ENCODE data around the gene PTGR2. TPM values are rescaled to one million over a fixed set of nuclear protein-coding genes. Genes with fewer than 3 reads are reported as not detected.
"Not testable (repeated sequence)": the region's sequence is repeated elsewhere in the genome, so short reads cannot be mapped to it uniquely, and the experiment has no call there.

The PTGR2 gene
- total RNA-seq, 1 experiment from 2014 or later = 16.0 TPM

GRCh38 chr14:73863209-73863608 lies 11.6 kb downstream of the PTGR2 start:
- BruUV-seq (replicated peaks) = no TSS peak
- H3K9me3 ChIP-seq (ENCODE audit: low read depth, low read length, poor library complexity, severe bottlenecking) = no peaks in the 10 kb centered on the region
- TF ChIP-seq CTCF (conservative IDR thresholded peaks at IDR 0.05; ENCODE audit: low read depth, low read length) (no peak), EZH2 (IDR thresholded peaks at IDR 0.05; ENCODE audit: borderline replicate concordance, low read depth, low read length, poor library complexity, severe bottlenecking) (no peak)
- intact Hi-C loops (cut with micrococcal nuclease; ENCODE audit: unreplicated experiment) = loop anchor here (10.0 kb wide), 1 partner anchor 228 kb away; no protein-coding TSS in a partner anchor
- CTCF ChIA-PET = no interaction called here
- no peak overlapping the region for H3K4me3 ChIP-seq (ENCODE audit: low read depth, low read length, poor library complexity, severe bottlenecking)
- POLR2A ChIA-PET (ENCODE audit: low non-redundant PET) = no interaction called here
- peaks cover 16% of the 10 kb centered on the region for H3K36me3 ChIP-seq (ENCODE audit: insufficient read depth, low read length, poor library complexity, severe bottlenecking)
- H3K27ac ChIP-seq (ENCODE audit: low read depth, low read length, poor library complexity, severe bottlenecking) = no peak overlapping the region
- no peak for DNase-seq (ENCODE audit: low spot score)
- no peaks in the 10 kb centered on the region for H3K4me1 ChIP-seq (ENCODE audit: insufficient read depth, low read length, poor library complexity, severe bottlenecking)
- no peaks in the 10 kb centered on the region for H3K27me3 ChIP-seq (replicated peaks; ENCODE audit: insufficient read depth, low read depth, low read length, poor library complexity)

GRCh38 chr14:73865534-73866113 lies 14.0 kb downstream of the PTGR2 start:
- no peaks in the 10 kb centered on the region for H3K4me1 ChIP-seq (ENCODE audit: insufficient read depth, low read length, poor library complexity, severe bottlenecking)
- BruUV-seq (replicated peaks) = no TSS peak
- no peak for DNase-seq (ENCODE audit: low spot score)
- no peaks in the 10 kb centered on the region for H3K27me3 ChIP-seq (replicated peaks; ENCODE audit: insufficient read depth, low read depth, low read length, poor library complexity)
- no peak overlapping the region for H3K4me3 ChIP-seq (ENCODE audit: low read depth, low read length, poor library complexity, severe bottlenecking)
- no peak overlapping the region for H3K27ac ChIP-seq (ENCODE audit: low read depth, low read length, poor library complexity, severe bottlenecking)
- H3K9me3 ChIP-seq (ENCODE audit: low read depth, low read length, poor library complexity, severe bottlenecking) = no peaks in the 10 kb centered on the region
- ChIA-PET CTCF (interaction anchor here (0.6 kb wide), 1 partner anchor 9 kb away, joined by 3 read pairs; no protein-coding TSS in a partner anchor), POLR2A (ENCODE audit: low non-redundant PET) (no interaction called here)
- H3K36me3 ChIP-seq (ENCODE audit: insufficient read depth, low read length, poor library complexity, severe bottlenecking) = peaks cover 16% of the 10 kb centered on the region
- TF ChIP-seq CTCF (conservative IDR thresholded peaks at IDR 0.05; ENCODE audit: low read depth, low read length) = no peak
- no peak for TF ChIP-seq EZH2 (IDR thresholded peaks at IDR 0.05; ENCODE audit: borderline replicate concordance, low read depth, low read length, poor library complexity, severe bottlenecking)
- intact Hi-C loops (cut with micrococcal nuclease; ENCODE audit: unreplicated experiment) = loop anchor here (10.0 kb wide), 1 partner anchor 231 kb away; no protein-coding TSS in a partner anchor

GRCh38 chr14:73869754-73870153 lies 18.1 kb downstream of the PTGR2 start:
- BruUV-seq (replicated peaks); H3K36me3 ChIP-seq (ENCODE audit: insufficient read depth, low read length, poor library complexity, severe bottlenecking); DNase-seq (ENCODE audit: low spot score); H3K4me3 ChIP-seq (ENCODE audit: low read depth, low read length, poor library complexity, severe bottlenecking); POLR2A ChIA-PET (ENCODE audit: low non-redundant PET); H3K27me3 ChIP-seq (replicated peaks; ENCODE audit: insufficient read depth, low read depth, low read length, poor library complexity); H3K4me1 ChIP-seq (ENCODE audit: insufficient read depth, low read length, poor library complexity, severe bottlenecking); H3K9me3 ChIP-seq (ENCODE audit: low read depth, low read length, poor library complexity, severe bottlenecking); H3K27ac ChIP-seq (ENCODE audit: low read depth, low read length, poor library complexity, severe bottlenecking): not testable (repeated sequence)
- CTCF ChIA-PET = interaction anchor here (1.0 kb wide), 1 partner anchor 141 kb away, joined by 7 read pairs; no protein-coding TSS in a partner anchor
- intact Hi-C loops (cut with micrococcal nuclease; ENCODE audit: unreplicated experiment) = loop anchor here (10.0 kb wide), 1 partner anchor 235 kb away; no protein-coding TSS in a partner anchor
